COLO668 (cell line): ENCODE measurements around the gene ZNF714.
"Not testable (repeated sequence)": the region's sequence is repeated elsewhere in the genome, so short reads cannot be mapped to it uniquely, and the experiment has no call there.

Experiments used
- DNase-seq: peaks from one replicate; lab custom pipeline; 2025; ENCODE audit not compliant: unreplicated experiment; lab: John Stamatoyannopoulos, UW

Gene ZNF714

DNA sequence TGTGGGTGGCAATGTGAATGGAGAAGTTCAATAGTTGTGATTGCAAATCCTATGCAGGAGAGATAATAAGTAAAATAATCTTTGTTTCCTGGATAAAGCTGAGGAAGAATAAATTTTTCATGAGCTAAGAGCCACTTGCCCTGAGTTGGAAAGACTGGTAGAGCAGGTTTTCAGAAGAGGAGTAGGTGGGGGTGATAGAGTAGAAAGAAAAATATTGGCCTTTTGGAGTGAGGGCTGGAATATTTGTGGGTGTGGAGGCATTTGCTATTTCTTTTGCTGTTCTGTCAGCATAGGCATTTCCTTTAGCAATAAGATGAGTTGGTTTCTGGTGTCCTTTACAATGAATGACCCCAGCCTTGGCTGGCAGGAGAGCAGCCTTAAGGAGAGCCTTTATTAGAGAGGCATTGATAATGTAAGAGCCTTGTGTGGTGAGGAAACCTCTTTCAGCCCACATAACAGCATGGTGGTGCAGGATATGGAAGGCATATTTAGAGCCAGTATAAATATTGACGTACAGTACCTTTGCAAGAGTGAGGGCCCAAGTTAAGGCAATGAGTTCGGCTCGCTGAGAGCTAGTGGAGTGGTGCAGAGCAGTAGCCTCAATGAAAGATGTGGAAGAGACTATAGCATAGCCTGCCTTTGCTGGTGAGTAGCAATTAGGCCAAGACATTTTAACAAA lies 48.2 kb downstream of the ZNF714 start:
- no peak for DNase-seq

DNA sequence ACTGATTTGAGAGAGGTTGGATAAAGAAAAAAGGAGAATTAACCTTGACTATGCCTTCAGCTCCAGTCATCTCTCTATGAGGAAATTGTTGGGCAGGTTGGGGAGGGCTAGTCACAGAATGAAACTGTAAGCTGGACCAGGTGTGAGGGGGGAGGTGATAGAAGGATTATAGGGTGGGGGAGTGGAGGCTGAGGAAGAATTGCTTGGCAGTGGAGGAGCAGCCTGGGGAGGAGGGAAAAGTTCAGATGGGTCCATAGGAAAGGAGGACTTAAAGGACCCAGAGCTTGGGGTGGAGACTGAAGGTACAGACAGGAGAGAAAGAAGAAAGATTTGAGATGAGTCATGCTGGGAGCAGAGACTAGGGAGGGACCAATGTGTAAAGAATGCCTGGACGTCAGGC lies 51.6 kb downstream of the ZNF714 start:
- DNase-seq, result no peak

DNA sequence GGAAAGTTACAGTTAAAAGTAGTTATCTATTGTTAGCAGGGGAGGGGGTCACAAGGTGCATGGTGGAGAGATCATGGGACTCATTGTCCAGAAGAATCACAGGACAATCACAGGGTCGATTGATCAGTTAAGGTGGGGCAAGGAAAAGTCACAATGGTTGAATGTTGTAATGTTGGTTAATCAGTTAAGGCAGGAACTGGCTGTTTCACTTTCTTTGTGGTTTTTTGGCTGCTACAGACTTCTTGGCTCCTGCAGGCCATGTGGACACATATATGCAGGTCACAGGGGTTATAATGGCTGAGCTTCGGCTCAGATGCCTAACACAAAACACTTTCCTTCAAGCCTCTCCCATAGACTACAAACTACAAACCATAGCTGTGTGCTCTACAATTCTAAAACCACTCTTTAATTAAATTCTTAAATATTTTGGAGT lies 52.9 kb downstream of the ZNF714 start:
- no peak for DNase-seq

DNA sequence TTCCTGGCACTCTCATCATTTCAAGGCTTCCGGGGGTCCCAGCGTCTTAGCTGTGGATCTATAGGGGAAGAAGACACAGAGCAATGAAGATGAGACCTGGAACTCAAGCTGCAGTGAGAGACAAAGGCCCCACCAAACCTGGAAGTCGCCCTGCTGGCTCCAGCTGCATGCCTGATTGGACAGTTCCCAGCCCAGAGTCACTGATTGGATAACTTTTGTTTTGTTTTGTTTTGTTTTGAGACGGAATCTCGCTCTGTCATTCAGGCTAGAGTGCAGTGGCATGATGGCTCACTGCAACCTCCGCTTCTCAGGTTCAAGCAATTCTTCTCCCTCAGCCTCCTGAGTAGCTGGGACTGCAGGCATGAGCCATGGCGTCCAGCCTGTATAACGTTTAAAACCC lies 53.4 kb downstream of the ZNF714 start:
- DNase-seq, result no peak

DNA sequence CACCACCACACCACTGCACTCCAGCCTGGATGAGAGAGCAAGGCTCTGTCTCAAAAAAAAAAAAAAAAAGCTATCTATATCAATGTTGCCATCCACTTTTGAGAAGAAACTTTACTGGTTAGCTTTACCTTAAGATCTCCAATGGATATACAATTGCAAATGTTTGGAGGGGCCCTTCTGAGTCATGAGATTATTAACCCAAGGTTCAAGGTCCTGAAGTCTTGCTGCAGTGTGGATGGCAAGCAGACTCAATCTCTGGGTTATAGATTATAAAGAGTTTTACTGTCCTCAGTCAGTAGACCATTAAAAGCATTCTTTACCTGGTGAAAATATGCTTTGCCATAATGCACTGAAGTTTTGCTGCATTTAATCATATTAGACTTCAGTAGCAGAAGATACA lies 56.1 kb downstream of the ZNF714 start:
- DNase-seq, result no peak

DNA sequence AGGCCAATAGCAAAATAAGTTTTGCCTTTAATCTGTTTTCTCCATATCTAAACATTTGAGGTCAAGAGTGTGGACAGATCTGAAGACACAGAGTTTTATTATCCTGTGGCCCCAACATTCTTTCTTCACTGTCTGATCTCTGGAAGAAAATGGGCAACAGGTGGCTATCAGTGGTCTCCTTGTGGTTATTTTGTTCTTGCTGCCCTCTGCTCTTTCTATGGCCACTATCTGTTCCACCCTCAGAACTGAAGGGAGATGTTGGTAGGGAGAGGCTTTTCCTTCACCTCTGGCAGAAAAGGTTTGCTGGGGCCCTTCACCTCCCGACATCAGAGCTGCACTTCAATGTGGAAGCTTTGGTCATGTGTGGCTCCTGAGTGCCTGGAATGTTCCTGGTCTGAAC lies 59.0 kb downstream of the ZNF714 start:
- not testable (repeated sequence) for DNase-seq

DNA sequence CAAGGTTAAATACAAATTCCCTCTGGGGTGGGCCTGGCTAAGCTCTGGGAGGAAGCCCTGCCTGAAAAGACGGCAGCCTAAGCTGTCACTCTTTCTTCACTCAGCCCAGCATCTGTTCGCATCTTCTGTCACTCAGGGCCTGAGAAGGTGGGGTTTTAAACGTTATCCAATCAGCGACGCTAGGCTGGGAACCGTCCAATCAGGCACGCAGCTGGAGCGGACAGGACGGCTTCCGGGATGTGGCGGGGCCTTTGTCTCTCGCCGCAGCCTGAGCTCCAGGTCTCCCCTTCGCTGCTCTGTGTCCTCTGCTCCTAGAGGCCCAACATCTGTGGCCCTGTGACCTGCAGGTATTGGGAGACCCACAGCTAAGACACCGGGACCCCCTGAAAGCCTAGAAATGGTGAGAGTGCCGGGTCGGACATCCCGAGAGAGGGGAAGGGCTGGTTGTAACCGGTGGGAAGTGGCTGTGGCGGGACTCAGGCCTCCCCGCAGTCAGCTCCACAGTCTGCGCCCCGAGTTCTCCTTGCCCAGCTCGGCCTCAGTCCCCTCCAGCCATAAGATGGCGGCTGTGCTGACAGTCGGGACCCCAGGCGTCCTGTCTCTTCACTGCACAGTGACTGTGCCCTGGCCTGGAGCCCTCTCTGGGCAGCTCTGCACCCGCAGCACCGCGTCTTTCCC lies 59.9 kb downstream of the ZNF714 start, which contains the start of gene ZNF431:
ZNF431 (plus strand) TSS at position 254 of the 678 bp plus-strand sequence; CDS start at position 398, 144 bp downstream.
- peak; percentile 90 for DNase-seq

DNA sequence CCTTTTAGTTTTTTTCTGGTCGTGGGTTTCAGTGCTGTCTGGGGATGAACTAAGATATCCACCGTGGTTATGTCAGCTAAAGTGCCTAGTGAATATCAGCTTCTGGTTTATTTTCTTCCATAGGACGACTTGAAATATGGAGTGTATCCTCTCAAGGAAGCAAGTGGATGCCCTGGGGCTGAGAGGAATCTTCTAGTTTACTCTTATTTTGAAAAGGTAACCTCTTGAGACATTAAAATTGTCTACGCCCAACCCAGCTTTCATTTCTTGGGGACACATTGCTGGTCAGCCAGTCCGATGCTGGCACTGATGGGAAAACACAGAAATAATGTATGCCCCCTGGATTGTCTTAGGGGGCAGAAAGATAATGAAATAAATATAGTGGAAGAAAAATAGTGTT lies 61.4 kb downstream of the ZNF714 start:
- no peak for DNase-seq

DNA sequence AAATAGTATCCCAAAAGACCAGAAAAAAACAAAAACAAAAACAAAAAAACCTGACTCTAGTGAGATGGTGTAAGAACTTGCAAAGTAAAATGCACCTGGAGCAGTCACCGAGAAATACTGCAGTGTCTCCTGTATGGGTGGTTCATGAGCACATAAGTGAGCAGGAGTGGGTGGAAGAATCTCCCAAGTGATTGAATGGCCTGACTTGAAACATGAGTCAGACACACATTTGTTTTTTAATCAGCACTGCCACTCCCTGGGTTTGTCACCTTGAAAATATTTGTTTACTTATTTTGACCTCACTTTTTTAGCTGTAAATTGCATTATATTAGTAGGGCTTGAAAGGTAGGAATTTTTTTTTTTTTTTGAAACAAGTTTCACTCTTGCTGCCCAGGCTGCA lies 61.9 kb downstream of the ZNF714 start:
- DNase-seq, result no peak

DNA sequence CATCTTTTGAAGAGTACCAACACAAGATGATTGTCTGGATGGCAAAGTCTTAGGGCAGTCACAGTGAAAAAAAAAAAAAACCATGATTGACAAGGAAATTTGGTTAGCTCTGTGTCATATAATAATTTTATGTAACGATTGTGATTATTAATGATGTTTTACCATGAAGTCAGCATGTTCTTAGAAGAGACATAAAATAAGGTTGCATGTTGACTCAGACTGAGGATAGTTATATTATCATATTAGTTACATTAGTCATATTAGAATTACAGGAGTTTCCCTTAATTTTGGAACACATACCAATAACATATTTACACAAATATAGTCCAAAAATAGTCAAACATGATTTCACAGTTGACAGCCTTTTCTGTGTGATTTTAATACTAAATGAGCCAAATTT lies 65.5 kb downstream of the ZNF714 start:
- no peak for DNase-seq

DNA sequence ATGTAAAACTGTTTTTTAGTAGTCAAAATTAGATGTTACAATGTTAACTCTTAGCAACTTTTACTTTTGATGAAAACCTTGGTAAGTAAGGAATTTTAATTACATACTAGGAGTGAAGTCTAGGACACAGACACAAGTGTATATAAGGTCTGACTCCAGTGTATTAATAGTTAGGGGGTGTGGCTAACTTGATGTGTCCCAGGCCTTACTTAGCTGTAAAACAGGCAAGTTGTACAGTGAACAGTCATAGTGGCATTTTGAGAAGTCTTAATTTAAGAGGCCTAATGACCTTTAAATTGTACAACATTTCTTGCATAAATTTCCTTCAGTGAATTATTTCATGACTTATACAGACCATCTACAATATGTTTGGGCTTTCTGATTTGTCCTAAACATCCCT lies 66.7 kb downstream of the ZNF714 start:
- DNase-seq, result no peak

DNA sequence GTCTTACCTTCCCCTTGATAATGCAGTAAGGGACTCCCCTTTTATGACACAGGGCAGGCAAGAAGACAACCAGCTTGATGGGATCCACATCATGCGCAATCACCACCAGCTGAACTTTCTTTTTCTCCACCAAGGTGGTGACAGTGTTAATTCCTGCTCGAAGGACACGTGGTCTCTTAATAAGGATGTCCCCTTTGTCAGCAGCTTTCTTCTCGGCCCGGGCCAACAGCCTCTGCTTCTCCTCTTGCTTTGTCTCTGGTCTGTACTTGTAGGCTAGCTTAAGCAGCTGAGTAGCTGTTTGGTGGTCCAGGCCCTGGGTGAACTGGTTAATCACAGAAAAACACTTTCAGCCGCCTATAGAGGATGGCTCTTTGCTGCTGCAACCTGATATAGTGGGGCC lies 67.9 kb downstream of the ZNF714 start:
- DNase-seq, result no peak

DNA sequence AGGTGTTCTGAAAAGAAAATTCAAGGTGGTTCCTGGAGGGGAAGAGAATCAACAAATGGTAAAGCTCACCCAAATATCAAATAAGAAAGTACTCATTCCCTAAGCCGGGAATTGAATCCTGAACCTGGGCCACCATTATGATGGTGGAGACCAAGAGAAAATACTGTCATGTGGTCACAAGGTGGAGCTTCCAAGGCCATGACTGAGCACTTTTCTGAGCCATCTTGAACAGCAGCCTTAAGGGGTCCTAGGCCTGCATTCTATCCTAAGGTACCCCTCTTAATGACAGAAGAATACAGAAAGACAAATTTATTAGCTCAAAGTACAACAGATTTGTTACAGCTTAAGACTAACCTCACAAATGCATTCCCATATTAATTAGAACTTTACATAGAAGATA lies 69.5 kb downstream of the ZNF714 start:
- no peak for DNase-seq

DNA sequence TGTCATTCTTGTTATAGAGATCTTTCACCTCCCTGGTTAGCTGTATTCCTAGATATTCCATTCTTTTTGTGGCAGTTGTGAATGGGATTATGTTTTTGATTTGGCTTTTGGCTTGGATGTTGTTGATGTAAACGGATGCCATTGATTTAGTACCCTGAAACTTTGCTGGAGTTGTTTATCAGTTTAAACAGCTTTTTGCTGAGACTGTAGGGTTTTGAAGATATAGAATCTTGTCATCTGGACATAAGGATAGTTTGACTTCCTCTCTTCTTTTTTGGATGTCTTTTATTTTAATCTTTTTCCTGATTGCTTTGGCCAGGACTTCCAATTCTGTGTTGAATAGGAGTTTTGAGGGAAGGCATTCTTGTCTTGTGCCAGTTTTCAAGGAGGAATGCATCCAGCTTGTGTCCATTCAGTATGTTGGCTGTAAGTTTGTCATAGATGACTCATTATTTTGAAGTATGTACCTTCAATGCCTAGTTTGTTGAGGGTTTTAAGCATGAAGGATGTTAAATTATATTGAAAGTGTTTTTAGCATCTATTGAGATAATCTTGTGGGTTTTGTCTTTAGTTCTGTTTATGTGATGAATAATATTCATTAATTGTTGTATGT lies 76.6 kb downstream of the ZNF714 start:
- DNase-seq, result no peak

DNA sequence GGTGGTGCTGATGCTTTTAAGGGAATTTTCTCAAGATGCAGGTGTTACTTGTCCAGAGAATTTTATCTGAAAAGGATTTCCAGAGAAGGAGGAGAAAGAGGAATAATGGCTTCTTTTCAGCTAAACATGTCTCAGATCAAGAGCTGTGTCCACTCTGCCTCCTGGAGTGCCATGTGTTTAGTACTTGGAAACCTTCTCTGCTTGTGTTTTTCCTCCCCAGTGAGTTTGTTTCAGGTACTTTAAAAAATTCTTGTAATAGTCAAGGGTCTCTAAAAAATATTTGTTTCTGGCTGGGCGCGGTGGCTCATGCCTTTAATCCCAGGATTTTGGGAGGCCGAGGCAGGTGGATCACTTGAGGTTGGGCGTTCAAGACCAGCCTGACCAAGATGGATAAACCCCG lies 82.5 kb downstream of the ZNF714 start:
- DNase-seq, result no peak

DNA sequence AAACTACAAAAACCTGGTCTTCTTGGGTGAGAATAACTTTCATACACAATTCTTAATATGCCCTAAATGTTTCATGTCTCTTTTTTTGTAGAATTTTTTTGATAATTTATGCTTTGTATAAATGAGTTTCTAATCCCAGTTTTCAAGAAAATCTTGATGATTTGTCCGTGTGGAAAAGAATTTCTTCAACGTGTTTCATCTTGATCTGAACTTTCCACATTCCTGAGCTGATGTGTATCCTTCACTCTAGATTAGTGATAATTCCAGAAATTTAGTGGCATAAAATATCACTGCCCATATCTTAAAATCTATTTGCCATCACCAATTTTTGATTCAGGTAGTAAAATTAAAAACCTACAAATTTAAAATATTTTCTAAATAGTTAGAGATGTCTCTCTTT lies 84.4 kb downstream of the ZNF714 start:
- DNase-seq, result no peak
